Choroid plexus epithelial cell (primary cell): ENCODE measurements around the gene PRPF40B.

ENCODE experiments used
- DNase-seq: peaks from one replicate; pipeline ENCODE4 v3.0.0-alpha.2; 2010; ENCODE audit warnings: low read depth
- H3K4me3 ChIP-seq: 2 replicates; pipeline ENCODE4 v1.5.1; 2011; ENCODE audit warnings: low read depth, mild to moderate bottlenecking, control low read depth, low read length, moderate library complexity
- CTCF ChIP-seq: conservative IDR thresholded peaks from 2 replicates; pipeline ENCODE4 v1.5.1; 2011; ENCODE audit warnings: low read depth, mild to moderate bottlenecking, control low read depth, inconsistent platforms, low read length, moderate library complexity

Gene PRPF40B

DNA sequence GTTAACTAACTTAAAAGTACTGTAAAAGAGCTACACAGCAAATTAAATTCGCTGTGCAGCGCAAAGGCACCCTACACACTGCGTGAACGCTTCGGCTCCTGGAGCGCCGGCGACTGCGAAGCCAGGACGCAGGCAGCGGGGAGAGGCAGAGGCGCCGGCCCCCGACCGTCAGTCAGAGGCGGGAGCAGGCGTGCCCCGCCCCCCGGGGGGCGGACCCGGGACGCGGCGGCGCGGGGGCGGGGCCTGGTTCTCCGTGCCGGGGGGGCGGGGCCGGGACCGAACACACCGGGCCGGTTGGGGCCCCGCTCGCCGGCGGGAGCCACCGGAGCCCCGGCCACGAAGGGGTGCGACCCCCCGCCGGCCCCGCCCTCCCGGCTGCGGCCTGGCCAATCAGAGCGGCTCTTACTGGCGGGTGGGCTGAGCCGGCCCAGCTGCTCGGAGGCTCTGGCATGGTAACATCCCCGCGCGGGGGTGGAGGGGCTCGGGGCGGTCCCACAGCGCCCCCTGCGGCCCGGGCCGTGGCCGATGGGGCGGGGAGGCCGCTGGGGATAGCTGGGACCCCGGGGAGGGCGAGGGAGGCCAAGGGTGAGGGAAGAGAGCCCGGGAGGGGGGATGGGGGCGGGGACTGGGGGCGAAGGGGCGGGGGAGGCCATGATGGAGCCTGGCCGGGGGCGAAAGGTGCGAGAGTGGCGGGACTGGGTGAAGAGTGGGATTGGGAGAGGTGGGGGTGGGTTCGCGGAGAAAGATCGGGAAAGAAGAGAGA, at the start of gene PRPF40B:
PRPF40B (plus strand) TSS at position 420 of the 763 bp plus-strand sequence; CDS start at position 450, 30 bp downstream.
- DNase-seq: peak; percentile 86
- peak within 1 kb of the TSS; percentile 66 for H3K4me3 ChIP-seq
- TF ChIP-seq CTCF: peak; percentile 38

DNA sequence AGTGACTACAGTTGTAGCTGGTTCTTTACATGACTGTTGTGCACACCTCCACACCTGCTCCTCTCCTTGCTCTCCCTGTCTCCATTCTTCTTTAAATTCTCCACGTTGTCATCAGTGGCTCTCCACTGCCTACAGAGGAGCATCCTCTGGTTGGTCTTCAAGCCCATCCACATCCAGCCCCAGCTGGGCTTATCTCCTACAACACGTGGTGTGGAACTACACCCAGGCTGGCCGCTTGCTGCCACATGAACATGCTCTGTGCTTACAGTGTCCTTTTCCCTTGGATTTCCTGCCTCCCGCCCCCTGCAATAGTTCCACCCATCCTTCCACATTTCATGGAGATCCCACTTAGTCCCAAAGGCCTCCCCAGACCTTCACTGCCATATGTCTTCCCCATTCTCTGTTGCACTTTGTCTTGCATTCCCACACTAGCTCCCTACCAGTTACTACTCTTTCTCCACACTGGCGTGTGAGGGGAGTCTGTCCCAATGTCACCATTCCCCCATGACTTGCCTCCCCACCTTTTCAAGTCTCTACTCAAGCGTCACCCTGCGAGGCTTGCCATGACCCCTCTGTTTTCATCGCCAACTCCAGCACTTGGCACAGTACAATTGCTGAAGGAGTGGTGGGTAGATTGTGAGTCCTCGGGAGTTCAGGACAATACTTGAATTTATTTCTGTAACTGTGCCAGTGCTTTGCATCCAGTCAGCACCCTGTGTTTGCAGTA, 45.6 kb upstream of the PRPF40B start:
- no peak for TF ChIP-seq CTCF
- DNase-seq: no peak

GRCh38 chr12:49578471-49579112, 44.8 kb upstream of the PRPF40B start:
- H3K4me3 ChIP-seq: no peak overlapping the region
- no peak for TF ChIP-seq CTCF
- DNase-seq: no peak

More for the DNA sequence above, 45.6 kb upstream of the PRPF40B start:
- no peak overlapping the region for H3K4me3 ChIP-seq

- H3K4me3 ChIP-seq: no peak overlapping the region
- peak; percentile 85 for DNase-seq
- peak; percentile 96 for TF ChIP-seq CTCF
These were observed 42.5 kb upstream of the PRPF40B start for GRCh38 chr12:49580572-49581535.

DNA sequence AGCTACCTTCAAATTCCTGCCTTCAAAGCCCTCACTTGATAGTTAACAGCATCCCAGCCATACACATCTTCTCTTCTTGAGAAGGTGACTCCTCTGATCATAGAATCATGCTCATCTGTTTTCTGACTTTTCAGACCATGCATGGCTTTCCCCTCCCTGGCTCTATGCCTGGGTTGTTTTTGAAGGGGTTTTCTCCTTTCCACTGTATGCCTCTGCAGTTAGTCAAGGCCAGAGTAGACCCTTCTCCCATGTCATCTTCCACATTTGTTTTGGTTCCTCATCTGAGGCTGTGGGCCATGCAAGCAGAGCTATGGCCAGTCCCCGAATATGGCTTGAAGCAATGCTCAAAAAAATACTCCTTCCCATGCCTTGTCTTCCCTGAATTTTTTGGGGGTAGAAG, 41.2 kb upstream of the PRPF40B start:
- no peak for TF ChIP-seq CTCF
- H3K4me3 ChIP-seq: no peak overlapping the region

DNA sequence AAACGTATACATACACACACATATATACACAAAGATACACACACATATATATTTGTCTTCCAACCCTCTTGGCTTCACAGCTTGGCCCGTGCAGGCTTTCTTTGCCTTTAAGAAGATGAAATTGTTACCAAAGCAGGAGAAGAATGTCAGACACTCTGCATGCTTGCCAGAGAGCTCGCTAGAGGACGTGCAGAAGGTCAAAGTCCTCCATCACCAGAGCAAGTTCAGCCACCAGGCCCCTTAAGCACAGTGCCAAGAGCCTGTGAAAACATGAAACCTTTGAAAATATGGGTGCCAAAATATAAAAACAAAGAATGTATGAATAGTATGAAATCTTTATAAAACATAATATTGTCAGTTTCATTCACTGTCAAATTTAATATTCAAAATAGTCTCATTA, 40.5 kb upstream of the PRPF40B start:
- TF ChIP-seq CTCF: no peak
- no peak overlapping the region for H3K4me3 ChIP-seq
- DNase-seq: peak; percentile 78

More for the DNA sequence above, 41.2 kb upstream of the PRPF40B start:
- DNase-seq: no peak
